Stomach (tissue), 9 donors: ENCODE measurements around the gene LIPK. TPM values are rescaled to one million over a fixed set of nuclear protein-coding genes. Genes with fewer than 3 reads are reported as not detected.
A peak's percentile ranks its signal among the peaks of the same experiment; 100 is the strongest.

ENCODE experiments used
- DNase-seq, 2 donors: peaks; one replicate each; pipeline versions ENCODE4 v3.0.0 to v3.0.0-alpha.2; 2013 to 2019
- H3K27ac ChIP-seq, 5 donors: fragments of 200-600 bp in 4 of 5; sonication (generic) in 4 of 5; one replicate each; pipeline ENCODE4 v1.5.1; 2013 to 2019; ENCODE audit warnings: mild to moderate bottlenecking in 1 of 5, moderate library complexity in 1 of 5
- H3K27me3 ChIP-seq, 3 donors: fragments of 200-600 bp; sonication (generic); one replicate each; pipeline ENCODE4 v1.5.1; 2017 to 2019; ENCODE audit warnings: mixed run types in 1 of 3
- H3K36me3 ChIP-seq, 4 donors: fragments of 200-600 bp; sonication (generic); 1 replicate in 3 of 4; 2 replicates in 1 of 4; pipeline ENCODE4 v1.5.1; 2016 to 2019
- H3K4me1 ChIP-seq, 4 donors: fragments of 200-600 bp; sonication (generic); one replicate each; pipeline ENCODE4 v1.5.1; 2016 to 2019
- H3K4me3 ChIP-seq, 4 donors: fragments of 200-600 bp; sonication (generic) in 3 of 4; one replicate each; pipeline ENCODE4 v1.5.1; 2016 to 2019; ENCODE audit warnings: mild to moderate bottlenecking in 1 of 4
- H3K9me3 ChIP-seq, 4 donors: fragments of 200-600 bp; sonication (generic); one replicate each; pipeline ENCODE4 v1.5.1; 2016 to 2019
- CTCF ChIP-seq, 7 experiments: fragments of 450-650 bp in 4 of 7; fragments of 200-600 bp in 3 of 7; sonication (generic) in 3 of 7; IDR thresholded peaks; one replicate each; pipeline ENCODE4 v1.5.1; 2016 to 2019; ENCODE audit warnings: antibody characterized with exemption in 7 of 7, control low read depth in 2 of 7, mild to moderate bottlenecking in 1 of 7
- EP300 ChIP-seq: sonication (generic); formaldehyde crosslinking; IDR thresholded peaks from one replicate; pipeline ENCODE4 v1.6.1; 2017; ENCODE audit warnings: antibody characterized with exemption
- POLR2A ChIP-seq, 4 donors: fragments of 450-650 bp; IDR thresholded peaks; one replicate each; pipeline ENCODE4 v1.6.1; 2016; ENCODE audit warnings: antibody characterized with exemption in 4 of 4, control low read depth in 2 of 4, mild to moderate bottlenecking in 1 of 4, moderate library complexity in 1 of 4
- POLR2AphosphoS5 ChIP-seq, 3 donors: sonication (generic); formaldehyde crosslinking; IDR thresholded peaks; one replicate each; pipeline ENCODE4 v1.6.1; 2016; ENCODE audit warnings: antibody characterized with exemption in 3 of 3
- WGBS, 5 donors: extraction: QIAGEN DNeasy Blood & Tissue Kit in 3 of 5; methylation state at CpG; one replicate each; pipeline versions ENCODE4 v1.1.5 to v1.1.7; 2013 to 2018; 5-methylcytosine and 5-hydroxymethylcytosine counted together
- intact Hi-C: fragments of 100-400 bp; cut with DNase I; formaldehyde crosslinking; loops from one replicate; pipeline ENCODE4 v1.15.1; 2023; ENCODE audit warnings: low total_unique reads
- polyA plus RNA-seq, 3 donors: library from polyadenylated mRNA; stranded (reverse); fragments of 200-250 nt; gene quantifications; one replicate each; pipeline ENCODE4 v1.2.3, GENCODE V29; 2013
- total RNA-seq, 5 donors: library from RNA; depleted of rRNA; stranded (reverse); fragments of >200 nt; gene quantifications; one replicate each; pipeline versions ENCODE4 v1.1.0 to v1.2.3, GENCODE V29; 2014 to 2016
- donor health status: healthy with polysubstance abuse.
- donor health status: Bipolar disorder and iron deficiency.
- donor health status: healthy.

LIPK gene
- total and polyA plus RNA-seq, 8 donors, result not detected

GRCh38 chr10:88742448-88742847 is 36.4 kb downstream of the LIPK start:
- H3K27me3 ChIP-seq, result no peaks in the 10 kb centered on the region
- H3K27ac ChIP-seq, result no peak overlapping the region
- no peak overlapping the region for H3K4me3 ChIP-seq
- no peaks in the 10 kb centered on the region for H3K4me1 ChIP-seq
- H3K9me3 ChIP-seq, result peaks cover 0 to 10% (median 4%) of the 10 kb centered on the region in 4 donors
- TF ChIP-seq CTCF (IDR thresholded peaks at IDR 0.05) (no peak), POLR2A (IDR thresholded peaks at IDR 0.05) (no peak), EP300 (no peak), POLR2AphosphoS5 (IDR thresholded peaks at IDR 0.05) (no peak)
- H3K36me3 ChIP-seq, result no peaks in the 10 kb centered on the region
- WGBS, 5 donors, result 92 to 95% (median 93%) methylated on average over 1 of the region's 1 CpG
- DNase-seq, result no peak
- intact Hi-C loops, result no loop called here

GRCh38 chr10:88744002-88744401 is 38.0 kb downstream of the LIPK start:
- Histone ChIP-seq H3K36me3 (no peaks in the 10 kb centered on the region), H3K4me1 (no peaks in the 10 kb centered on the region), H3K4me3 (no peak overlapping the region), H3K9me3 (peaks cover 0 to 12% (median 5%) of the 10 kb centered on the region in 4 donors), H3K27me3 (no peaks in the 10 kb centered on the region), H3K27ac (no peak overlapping the region)
- peak in 1 of 2 donors; percentile 14 for DNase-seq
- no peak for TF ChIP-seq EP300
- no peak for TF ChIP-seq POLR2A (IDR thresholded peaks at IDR 0.05)
- TF ChIP-seq POLR2AphosphoS5 (IDR thresholded peaks at IDR 0.05), result no peak
- TF ChIP-seq CTCF (IDR thresholded peaks at IDR 0.05), result no peak
- WGBS, 5 donors, result 67 to 93% (median 80%) methylated on average over 3 to 5 of the region's 5 CpGs
- intact Hi-C loops, result no loop called here

DNA sequence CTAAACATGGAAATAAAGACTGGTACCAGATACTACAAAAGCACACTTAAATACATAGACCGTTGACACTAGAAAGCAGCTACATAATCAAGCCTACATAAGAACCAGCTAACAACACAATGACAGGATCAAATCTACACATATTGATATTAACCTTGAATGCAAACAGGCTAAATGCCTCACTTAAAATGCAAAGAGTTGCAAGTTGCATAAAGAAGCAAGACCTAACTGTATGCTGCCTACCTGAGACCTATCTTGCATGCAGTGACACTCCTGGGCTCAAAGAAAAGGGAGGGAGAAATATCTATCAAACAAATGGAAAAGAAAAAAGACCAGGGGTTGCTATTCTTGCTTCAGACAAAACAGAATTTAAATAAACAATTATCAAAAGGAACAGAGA is 39.6 kb downstream of the LIPK start:
- DNase-seq, result no peak
- WGBS, 5 donors, result 85 to 100% (median 96%) methylated on average over 1 of the region's 1 CpG
- H3K27me3 ChIP-seq, result no peaks in the 10 kb centered on the region
- TF ChIP-seq CTCF (IDR thresholded peaks at IDR 0.05), result no peak
- TF ChIP-seq POLR2A (IDR thresholded peaks at IDR 0.05), result no peak
- no peak for TF ChIP-seq EP300
- no peak for TF ChIP-seq POLR2AphosphoS5 (IDR thresholded peaks at IDR 0.05)
- no peak overlapping the region for H3K27ac ChIP-seq
- intact Hi-C loops, result no loop called here
- H3K4me1 ChIP-seq, result no peaks in the 10 kb centered on the region
- no peaks in the 10 kb centered on the region for H3K36me3 ChIP-seq
- no peak overlapping the region for H3K4me3 ChIP-seq
- peaks cover 0 to 15% (median 9%) of the 10 kb centered on the region in 4 donors for H3K9me3 ChIP-seq

DNA sequence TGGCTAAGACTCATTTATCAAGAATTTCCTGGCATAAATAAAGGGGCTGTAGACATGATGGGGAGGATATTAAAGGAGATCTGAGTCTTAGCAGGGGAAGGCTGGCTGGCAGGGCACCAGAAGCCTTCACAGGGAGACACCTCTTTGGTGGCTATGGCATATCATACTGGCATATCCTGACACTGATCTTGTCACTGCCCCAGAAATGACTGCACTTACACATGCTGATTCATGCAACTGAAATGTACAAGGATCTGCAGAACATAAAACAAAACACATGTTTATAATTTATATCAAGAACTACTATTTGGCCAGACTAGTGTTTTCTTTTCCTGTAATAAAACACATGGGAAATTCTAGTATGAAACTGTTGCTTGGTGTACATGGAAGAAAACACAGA is 48.2 kb downstream of the LIPK start:
- Histone ChIP-seq H3K36me3 (no peaks in the 10 kb centered on the region), H3K27me3 (no peaks in the 10 kb centered on the region), H3K4me1 (no peaks in the 10 kb centered on the region), H3K27ac (no peak overlapping the region), H3K9me3 (peaks cover 0 to 2% (median under 1%) of the 10 kb centered on the region in 4 donors), H3K4me3 (no peak overlapping the region)
- TF ChIP-seq POLR2A (IDR thresholded peaks at IDR 0.05) (no peak), POLR2AphosphoS5 (IDR thresholded peaks at IDR 0.05) (no peak)
- DNase-seq, result no peak
- intact Hi-C loops, result no loop called here

DNA sequence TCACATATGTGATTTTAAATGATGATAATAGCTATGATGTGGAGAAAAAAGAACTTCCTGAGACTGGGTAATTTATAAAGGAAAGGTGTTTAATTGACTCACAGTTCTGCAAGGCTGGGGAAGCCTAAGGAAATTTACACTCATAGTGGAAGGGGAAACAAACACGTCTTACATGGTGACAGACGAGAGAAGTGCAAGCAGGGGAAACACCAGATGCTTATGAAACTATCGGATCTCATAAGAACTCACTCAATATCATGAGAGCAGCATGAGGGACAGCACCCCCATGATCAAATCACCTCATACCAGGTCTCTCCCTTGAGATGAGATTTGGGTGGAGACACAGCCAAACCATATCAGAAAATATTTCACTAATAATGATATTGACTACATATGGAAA is 49.7 kb downstream of the LIPK start:
- TF ChIP-seq EP300, result no peak
- no peak for TF ChIP-seq POLR2A (IDR thresholded peaks at IDR 0.05)
- TF ChIP-seq CTCF (IDR thresholded peaks at IDR 0.05), result no peak
- no peak for TF ChIP-seq POLR2AphosphoS5 (IDR thresholded peaks at IDR 0.05)
- 66 to 80% (median 74%) methylated on average over 3 of the region's 3 CpGs for WGBS, 5 donors
- intact Hi-C loops, result no loop called here

More for the DNA sequence above, 49.7 kb downstream of the LIPK start:
- H3K27ac ChIP-seq, result no peak overlapping the region
- no peaks in the 10 kb centered on the region for H3K36me3 ChIP-seq
- DNase-seq, result no peak
- no peaks in the 10 kb centered on the region for H3K4me1 ChIP-seq
- H3K9me3 ChIP-seq, result no peaks in the 10 kb centered on the region
- H3K27me3 ChIP-seq, result no peaks in the 10 kb centered on the region
- no peak overlapping the region for H3K4me3 ChIP-seq
